GM19455 (cell line): Measurements from ENCODE around the gene SPOCD1.

Experiments used
- ATAC-seq: cut with Tn5 transposase; IDR thresholded peaks from one replicate; pipeline ENCODE4 v1.9.1; 2021; ENCODE audit not compliant: unreplicated experiment

SPOCD1 gene

DNA sequence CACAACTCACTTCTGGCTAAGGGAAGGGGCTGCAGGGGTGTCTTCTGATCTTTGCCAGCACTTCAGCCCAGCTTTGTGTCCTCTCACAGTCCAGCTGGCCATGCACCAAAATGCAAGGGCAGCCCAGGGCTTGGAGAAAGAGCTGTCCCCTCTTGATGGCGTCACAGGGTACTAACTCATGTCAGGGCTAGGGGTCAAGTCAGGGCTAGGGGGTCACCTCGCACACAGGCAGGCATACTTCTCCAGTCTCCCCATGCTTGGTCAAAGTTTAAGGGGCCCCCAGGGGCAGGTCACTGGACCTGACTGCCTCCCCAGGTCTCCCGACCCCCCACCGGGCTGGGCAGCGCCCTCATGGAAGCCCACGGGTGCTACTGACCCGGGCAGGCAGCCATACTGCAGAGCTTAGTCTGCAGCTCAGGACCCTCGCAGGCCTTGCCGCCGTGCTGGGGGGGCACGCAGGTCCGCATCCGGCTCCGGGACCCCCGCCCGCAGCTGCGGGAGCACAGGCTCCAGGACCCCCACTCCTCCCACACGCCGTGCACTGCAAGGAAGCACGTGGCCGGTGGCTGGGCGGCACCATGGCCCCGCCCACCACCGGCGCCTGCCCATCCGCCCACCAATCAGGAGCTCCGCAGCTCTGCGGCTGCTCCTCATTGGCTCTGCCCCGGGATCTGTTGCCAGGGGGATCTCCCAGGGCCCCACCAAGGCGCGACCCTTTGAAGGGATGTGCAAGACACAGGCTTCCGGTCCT is 73.2 kb downstream of the SPOCD1 start:
- no peak for ATAC-seq
